Activated CD8-positive, alpha-beta memory T cell treated with anti-CD3 and anti-CD28 coated beads, Interleukin-2, amount 50 U/mL, for 1 hour (primary cell): ENCODE data around the gene G3BP1.
"Not testable (repeated sequence)": the region's sequence is repeated elsewhere in the genome, so short reads cannot be mapped to it uniquely, and the experiment has no call there.

Experiments
- DNase-seq: peaks from one replicate; pipeline ENCODE4 v3.0.0-alpha.2; 2020; ENCODE audit errors: extremely low read depth

G3BP1 gene

GRCh38 chr5:151798674-151799073 lies 26.9 kb downstream of the G3BP1 start:
- no peak for DNase-seq

- DNase-seq, result no peak
Observed at GRCh38 chr5:151799407-151799806, 27.7 kb downstream of the G3BP1 start.

GRCh38 chr5:151800532-151800931 lies 28.8 kb downstream of the G3BP1 start:
- no peak for DNase-seq

- no peak for DNase-seq
Observed at GRCh38 chr5:151805414-151806223, 33.9 kb downstream of the G3BP1 start.

- no peak for DNase-seq
Observed at GRCh38 chr5:151808451-151809169, 36.9 kb downstream of the G3BP1 start.

GRCh38 chr5:151810449-151810848 lies 38.7 kb downstream of the G3BP1 start:
- no peak for DNase-seq

GRCh38 chr5:151810897-151811296 lies 39.1 kb downstream of the G3BP1 start:
- DNase-seq, result no peak

GRCh38 chr5:151811593-151812321 lies 40.0 kb downstream of the G3BP1 start:
- no peak for DNase-seq

- DNase-seq, result no peak
Observed at GRCh38 chr5:151812757-151813309, 41.1 kb downstream of the G3BP1 start.

GRCh38 chr5:151815051-151815450 lies 43.3 kb downstream of the G3BP1 start:
- no peak for DNase-seq

- DNase-seq, result no peak
Observed at GRCh38 chr5:151819830-151820229, 48.1 kb downstream of the G3BP1 start.

- DNase-seq, result no peak
Observed at GRCh38 chr5:151820271-151820670, 48.5 kb downstream of the G3BP1 start.

GRCh38 chr5:151820903-151821302 lies 49.1 kb downstream of the G3BP1 start:
- no peak for DNase-seq

GRCh38 chr5:151822141-151822540 lies 50.4 kb downstream of the G3BP1 start:
- no peak for DNase-seq

- DNase-seq, result no peak
Observed at GRCh38 chr5:151825445-151825844, 53.7 kb downstream of the G3BP1 start.

GRCh38 chr5:151829370-151829769 lies 57.6 kb downstream of the G3BP1 start:
- DNase-seq, result no peak

- DNase-seq, result not testable (repeated sequence)
Observed at GRCh38 chr5:151832843-151833242, 61.1 kb downstream of the G3BP1 start.

- no peak for DNase-seq
Observed at GRCh38 chr5:151846765-151847164, 75.0 kb downstream of the G3BP1 start.

- no peak for DNase-seq
Observed at GRCh38 chr5:151847871-151848270, 76.1 kb downstream of the G3BP1 start.

- no peak for DNase-seq
Observed at GRCh38 chr5:151855701-151856100, 83.9 kb downstream of the G3BP1 start.

GRCh38 chr5:151856861-151857260 lies 85.1 kb downstream of the G3BP1 start:
- DNase-seq, result no peak

- DNase-seq, result not testable (repeated sequence)
Observed at GRCh38 chr5:151860867-151861266, 89.1 kb downstream of the G3BP1 start.
